Fibroblast of skin of scalp (primary cell): Measurements from ENCODE around the gene C3orf20.
A peak's percentile ranks its signal among the peaks of the same experiment; 100 is the strongest.
"Not testable (repeated sequence)": the region's sequence is repeated elsewhere in the genome, so short reads cannot be mapped to it uniquely, and the experiment has no call there.

Experiments
- DNase-seq: peaks from one replicate; pipeline ENCODE4 v3.0.0-alpha.2; 2013

Gene C3orf20

DNA sequence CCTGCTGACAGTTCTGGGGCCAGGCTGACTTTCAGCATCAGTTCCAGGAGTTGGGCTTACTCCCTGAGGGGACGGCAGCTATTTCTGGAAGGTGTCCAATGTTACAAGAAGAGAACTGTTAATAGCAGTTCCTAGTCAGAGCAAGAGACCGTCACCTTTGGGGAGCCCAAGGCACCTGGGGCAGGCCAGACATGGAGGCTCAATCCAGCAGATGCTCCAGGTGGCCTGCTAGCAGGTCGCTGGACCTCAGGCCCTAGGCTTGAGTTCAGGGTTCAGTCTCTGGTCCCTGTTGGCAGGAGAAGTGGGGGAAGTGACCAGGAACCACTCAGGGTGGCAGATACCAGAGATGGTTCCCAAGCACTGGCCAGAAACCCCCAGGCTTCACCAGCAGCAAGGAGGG, 25.9 kb downstream of the C3orf20 start:
- no peak for DNase-seq

DNA sequence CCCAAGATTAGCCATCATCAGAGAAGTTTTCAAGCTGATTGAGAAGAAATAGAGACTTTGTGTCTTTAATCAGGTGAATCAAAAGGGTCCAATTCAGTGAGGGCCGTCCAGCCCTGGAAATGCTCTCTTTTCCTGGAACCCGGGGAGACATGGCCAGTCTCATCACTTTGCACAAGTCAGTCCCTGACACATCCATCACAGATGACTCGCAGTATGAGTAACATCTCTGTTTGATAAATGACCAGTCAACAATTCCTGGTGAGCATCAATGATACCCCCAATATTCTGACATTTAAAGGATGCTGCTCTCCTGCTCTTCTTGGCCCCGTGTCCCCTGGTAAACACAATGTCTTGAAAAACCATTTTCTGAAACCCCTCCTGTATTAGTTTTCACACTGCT, 26.7 kb downstream of the C3orf20 start:
- DNase-seq, result no peak

DNA sequence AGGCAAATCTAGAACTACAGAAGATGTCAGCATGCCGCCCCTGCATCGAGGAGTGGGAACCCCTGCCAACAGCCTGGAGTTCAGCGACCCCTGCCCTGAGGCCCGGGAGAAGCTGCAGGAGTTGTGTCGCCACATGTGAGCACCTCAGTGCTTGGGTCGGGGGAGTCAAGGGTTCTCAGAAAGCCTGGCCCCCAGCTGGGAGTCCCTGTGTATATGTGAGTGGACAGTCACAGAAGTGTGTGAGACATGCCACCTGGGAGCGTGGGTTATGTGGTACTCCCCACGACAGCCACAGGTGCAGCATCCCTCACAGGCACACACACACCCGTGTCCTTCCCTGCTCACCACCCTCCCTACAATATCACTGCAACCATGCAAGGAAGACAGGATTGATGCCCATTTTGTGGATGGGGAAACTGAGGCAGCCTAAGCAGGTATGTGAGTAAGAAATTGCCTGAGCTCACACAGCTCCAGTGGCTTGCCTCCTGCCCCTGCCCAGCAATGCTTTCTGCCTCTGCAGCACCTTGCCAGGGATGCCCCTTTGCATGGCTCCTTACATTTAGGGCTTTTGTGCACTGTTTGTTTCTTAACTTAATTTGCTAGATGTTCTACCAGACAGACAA, 28.3 kb downstream of the C3orf20 start:
- no peak for DNase-seq

- no peak for DNase-seq
Observed at GRCh38 chr3:14703791-14704190, 28.9 kb downstream of the C3orf20 start.

DNA sequence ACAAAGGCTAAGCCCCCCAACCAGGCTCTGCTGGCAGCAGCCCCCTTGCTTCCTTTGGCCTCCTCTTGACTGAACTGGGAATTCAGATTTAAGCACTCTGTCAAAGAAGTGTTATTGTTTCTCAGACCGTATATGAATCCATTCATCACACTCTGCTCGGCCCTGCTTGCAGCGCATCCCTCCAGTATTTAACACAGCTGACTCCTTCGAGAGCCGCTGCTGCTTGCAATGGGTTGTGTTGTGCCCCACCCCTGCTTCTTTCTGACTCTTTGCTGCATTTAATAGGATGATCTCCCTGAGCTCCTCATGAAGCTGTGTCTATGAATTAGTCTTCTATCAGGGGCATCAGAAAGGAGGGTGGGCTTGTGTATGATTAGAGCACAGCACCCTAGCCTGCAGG, 31.2 kb downstream of the C3orf20 start:
- DNase-seq, result no peak

GRCh38 chr3:14716591-14716990, 41.6 kb downstream of the C3orf20 start:
- peak; percentile 20 for DNase-seq

DNA sequence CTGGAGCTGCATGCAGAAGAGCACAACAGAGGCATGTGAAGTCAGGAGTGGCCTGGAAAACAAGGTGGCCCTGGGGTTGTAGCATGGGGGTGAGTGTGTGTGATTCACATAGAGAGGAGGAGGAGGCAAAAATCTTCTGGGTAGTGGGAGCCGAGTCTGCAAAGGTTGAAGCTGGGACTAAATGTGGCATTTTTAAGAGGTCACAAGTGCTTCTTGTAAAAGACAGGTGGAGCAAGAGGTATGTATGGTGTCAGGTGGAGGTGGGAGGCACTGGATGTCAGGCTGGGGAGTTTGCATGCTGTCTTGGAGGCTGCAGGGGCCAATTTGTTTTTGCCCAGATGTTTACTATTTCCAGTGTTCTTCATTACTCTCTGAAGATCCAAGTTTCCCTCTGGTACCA, 42.4 kb downstream of the C3orf20 start:
- DNase-seq, result no peak

- no peak for DNase-seq
Observed at GRCh38 chr3:14718539-14718938, 43.6 kb downstream of the C3orf20 start.

- no peak for DNase-seq
Observed at GRCh38 chr3:14719006-14719405, 44.1 kb downstream of the C3orf20 start.

- DNase-seq, result no peak
Observed at GRCh38 chr3:14721126-14721864, 46.4 kb downstream of the C3orf20 start.

- DNase-seq, result peak; percentile 44
Observed at GRCh38 chr3:14725013-14725412, 50.1 kb downstream of the C3orf20 start.

DNA sequence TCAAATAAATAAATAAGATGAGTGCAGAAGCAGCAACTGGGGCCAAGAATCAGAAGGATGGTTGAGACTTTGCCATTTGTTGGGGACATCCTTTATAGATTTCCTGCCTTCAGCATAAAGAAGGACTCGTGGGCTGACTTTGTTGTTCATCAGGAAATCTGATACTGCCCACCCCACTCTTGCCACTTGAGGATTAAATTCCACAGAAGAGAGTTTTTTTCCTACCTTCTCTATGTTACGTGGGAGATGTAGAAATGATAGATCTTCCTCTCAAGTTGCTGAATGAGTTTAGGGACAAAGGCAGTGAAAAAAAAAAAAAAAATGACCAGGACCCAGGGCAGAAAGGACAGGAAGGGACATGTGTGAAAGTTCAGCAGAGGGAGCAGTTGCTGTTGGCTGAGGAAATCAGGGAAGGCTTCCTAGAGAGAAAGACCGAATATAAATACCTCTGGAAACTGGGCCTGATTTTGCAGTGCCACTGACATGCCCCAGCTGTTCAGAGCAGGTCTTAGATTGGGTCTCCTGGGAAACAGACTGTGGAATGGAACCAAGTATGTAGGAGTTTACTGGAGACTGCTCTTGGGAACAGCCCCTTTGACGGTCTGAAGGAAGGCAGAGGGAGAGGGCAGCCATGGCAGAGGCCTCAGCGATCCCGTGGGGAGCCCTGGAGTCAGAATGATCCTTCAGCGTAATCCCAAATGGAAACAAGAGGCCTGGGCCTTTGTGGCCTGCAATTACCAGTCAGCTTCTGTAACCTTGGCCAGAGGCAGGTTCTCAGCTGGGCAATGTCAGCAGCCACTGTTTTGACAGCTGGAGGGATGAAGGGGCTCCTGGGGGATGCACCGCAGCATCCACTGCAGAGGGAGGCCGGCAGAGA, 50.9 kb downstream of the C3orf20 start:
- DNase-seq, result peak; percentile 27

- no peak for DNase-seq
Observed at GRCh38 chr3:14726441-14726780, 51.5 kb downstream of the C3orf20 start.

GRCh38 chr3:14728113-14728512, 53.2 kb downstream of the C3orf20 start:
- DNase-seq, result no peak

GRCh38 chr3:14730703-14731382, 55.9 kb downstream of the C3orf20 start:
- DNase-seq, result no peak

GRCh38 chr3:14740983-14741382, 66.0 kb downstream of the C3orf20 start:
- no peak for DNase-seq

- DNase-seq, result no peak
Observed at GRCh38 chr3:14741510-14741909, 66.6 kb downstream of the C3orf20 start.

DNA sequence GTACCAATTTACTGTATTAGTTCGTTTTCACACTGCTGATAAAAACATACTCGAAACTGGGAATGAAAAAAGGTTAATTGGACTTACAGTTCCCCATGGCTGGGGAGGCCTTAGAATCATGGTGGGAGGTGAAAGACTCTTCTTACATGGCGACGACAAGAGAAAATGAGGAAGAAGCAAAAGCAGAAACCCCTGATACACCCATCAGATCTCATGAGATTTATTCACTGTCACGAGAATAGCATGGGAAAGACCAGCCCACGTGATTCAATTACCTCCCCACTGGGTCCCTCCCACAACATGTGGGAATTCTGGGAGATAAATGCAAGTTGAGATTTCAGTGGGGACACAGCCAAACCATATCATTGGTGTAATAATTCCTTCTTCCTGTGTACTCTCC, 69.6 kb downstream of the C3orf20 start:
- no peak for DNase-seq

DNA sequence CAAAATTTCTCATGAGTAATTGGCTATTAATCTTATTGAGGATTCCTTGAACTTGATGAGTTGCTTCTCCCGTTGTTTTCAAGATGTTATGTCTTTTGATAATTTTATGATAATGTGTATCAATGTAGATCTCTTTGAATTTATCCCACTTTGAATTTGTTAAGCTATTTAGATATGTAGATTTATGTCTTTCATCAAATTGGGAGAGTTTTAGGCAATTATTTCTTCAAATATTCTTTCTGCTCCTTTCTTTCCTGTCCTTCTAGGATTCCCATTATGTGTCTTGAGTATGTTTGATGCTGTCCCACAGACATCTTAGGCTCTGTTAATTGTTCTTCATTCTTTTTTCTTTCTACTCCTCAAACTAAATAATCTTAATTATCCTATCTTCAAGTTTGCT, 75.7 kb downstream of the C3orf20 start:
- DNase-seq, result no peak

DNA sequence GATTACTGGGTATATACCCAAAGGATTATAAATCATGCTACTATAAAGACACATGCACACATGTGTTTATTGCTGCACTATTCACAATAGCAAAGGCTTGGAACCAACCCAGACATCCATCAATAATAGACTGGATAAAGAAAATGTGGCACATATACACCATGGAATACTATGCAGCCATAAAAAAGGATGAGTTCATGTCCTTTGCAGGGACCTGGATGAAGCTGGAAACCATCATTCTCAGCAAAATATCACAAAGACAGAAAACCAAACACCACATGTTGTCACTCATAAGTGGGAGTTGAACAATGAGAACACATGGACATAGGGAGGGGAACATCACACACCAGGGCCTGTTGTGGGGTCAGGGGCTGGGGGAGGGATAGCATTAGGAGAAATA, 78.0 kb downstream of the C3orf20 start:
- DNase-seq, result not testable (repeated sequence)

GRCh38 chr3:14757153-14757700, 82.3 kb downstream of the C3orf20 start:
- no peak for DNase-seq

DNA sequence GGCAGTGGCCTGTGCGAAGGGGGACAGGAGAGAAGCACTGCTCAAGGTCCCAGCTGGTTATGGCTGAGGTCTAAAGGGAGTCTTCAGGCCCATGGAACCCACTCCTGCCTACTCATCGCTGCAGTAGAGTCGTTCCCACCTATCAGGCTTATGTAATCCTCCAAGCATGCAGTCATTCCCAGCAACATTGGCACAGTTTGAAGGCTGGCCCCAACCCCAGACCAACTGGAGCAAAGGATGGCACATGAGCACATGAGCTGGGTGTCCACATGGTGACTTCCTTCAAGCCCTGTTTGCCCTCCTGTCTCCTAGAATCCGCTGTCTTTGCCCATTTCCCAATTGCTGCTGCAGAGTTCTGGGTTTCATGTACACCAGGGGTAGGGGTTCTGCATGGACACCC, 83.4 kb downstream of the C3orf20 start:
- DNase-seq, result no peak

DNA sequence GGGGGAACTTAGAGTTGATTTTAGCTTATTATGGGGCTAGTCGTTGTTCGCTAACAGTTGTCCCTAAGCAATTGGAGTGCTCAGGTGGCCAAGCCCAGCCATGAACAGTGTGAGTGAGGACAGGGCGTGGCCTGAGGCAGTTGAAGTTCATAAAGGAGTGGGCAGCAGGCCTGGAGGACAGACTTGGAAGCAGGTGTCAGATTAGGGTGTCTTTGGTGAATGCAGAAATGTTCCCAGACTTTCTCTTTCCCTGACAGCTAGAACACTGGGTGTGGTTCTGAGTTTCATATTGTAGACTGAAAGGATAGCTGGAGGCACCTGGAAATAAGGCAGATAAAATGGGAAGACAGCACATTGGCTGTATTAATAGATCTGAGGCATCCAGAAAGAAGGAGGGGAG, 84.0 kb downstream of the C3orf20 start:
- DNase-seq, result no peak
